Frontal cortex (tissue), 4 donors: Measurements from ENCODE around the gene NUFIP1. TPM values are rescaled to one million over a fixed set of nuclear protein-coding genes. Genes with fewer than 3 reads are reported as not detected.
"Not testable (repeated sequence)": the region's sequence is repeated elsewhere in the genome, so short reads cannot be mapped to it uniquely, and the experiment has no call there.

Experiments used
- DNase-seq, 2 donors: peaks; one replicate each; pipeline ENCODE4 v3.0.0; 2012; ENCODE audit warnings: low spot score in 2 of 2
- FAIRE-seq: peaks from 2 replicates; lab custom pipeline; 2012; peaks lifted over from hg19 to GRCh38; lab: Jason Lieb, UNC
- total RNA-seq: library from RNA; depleted of rRNA; stranded (reverse); fragments of >200 nt; gene quantifications from one replicate; pipeline ENCODE4 v1.2.3, GENCODE V29; 2014
- donor health status: control.
- donor health status: control.
- donor health status: control.

NUFIP1 gene
- total RNA-seq: 6.9 TPM

- FAIRE-seq: no peak
- peak; percentile 84 to 93 for DNase-seq
These were observed at the start of gene NUFIP1, which contains the start of gene GPALPP1 for GRCh38 chr13:44989071-44989889. Gene NUFIP1 (minus strand): TSS chr13:44989471. CDS start chr13:44989436, 35 bp downstream. Gene GPALPP1 (plus strand): TSS chr13:44989538. CDS start chr13:44989655, 117 bp downstream.

- DNase-seq (no peak), FAIRE-seq (no peak)
These were observed 46.9 kb upstream of the NUFIP1 start for GRCh38 chr13:45036206-45036605.

DNA sequence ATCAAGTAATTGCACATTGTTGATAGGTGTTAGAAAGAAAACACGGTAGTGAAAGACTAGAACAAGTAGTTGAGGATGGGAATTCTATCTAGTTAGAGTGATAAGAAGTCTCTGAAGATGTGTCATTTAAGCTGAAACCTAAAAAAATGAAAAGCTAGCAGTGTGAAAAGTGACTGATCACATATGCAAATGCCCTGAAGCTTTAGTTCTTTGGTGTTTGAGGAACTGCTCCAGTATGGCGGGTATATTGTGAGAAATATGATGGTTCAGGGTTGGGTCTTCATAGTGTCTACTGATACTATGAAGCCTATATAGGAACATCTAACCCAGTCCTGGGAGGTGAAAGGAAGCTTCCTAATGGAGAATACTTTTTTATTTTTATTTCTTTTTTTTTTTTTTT is 45.1 kb upstream of the NUFIP1 start:
- no peak for FAIRE-seq
- no peak for DNase-seq

- no peak for DNase-seq
- no peak for FAIRE-seq
These were observed 35.6 kb upstream of the NUFIP1 start for GRCh38 chr13:45024847-45025246.

GRCh38 chr13:45021250-45021649 is 32.0 kb upstream of the NUFIP1 start:
- FAIRE-seq: no peak
- DNase-seq: no peak

- FAIRE-seq, DNase-seq: not testable (repeated sequence)
These were observed 30.7 kb upstream of the NUFIP1 start for GRCh38 chr13:45019981-45020380.

- FAIRE-seq: no peak
These were observed 27.6 kb upstream of the NUFIP1 start for GRCh38 chr13:45016792-45017425.

DNA sequence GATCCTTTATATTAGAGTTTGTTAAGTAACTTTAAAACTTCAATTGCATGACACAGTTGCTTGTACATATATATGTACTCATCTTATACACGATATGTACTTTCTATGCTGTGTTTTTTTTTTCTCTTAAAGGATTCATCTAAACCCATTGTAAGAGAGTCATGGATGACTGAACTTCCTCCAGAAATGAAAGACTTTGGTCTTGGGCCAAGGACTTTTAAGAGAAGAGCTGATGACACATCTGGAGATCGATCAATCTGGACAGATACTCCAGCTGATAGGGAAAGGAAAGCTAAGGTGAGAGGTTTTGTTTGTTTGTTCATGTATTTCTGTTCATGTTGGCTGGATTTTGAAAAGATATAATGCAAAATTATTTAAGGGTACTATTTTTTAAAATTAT is 26.0 kb upstream of the NUFIP1 start:
- FAIRE-seq (no peak), DNase-seq (no peak)

More at GRCh38 chr13:45016792-45017425, 27.6 kb upstream of the NUFIP1 start:
- no peak for DNase-seq

GRCh38 chr13:45011198-45011597 is 21.9 kb upstream of the NUFIP1 start:
- FAIRE-seq: no peak
- no peak for DNase-seq

DNA sequence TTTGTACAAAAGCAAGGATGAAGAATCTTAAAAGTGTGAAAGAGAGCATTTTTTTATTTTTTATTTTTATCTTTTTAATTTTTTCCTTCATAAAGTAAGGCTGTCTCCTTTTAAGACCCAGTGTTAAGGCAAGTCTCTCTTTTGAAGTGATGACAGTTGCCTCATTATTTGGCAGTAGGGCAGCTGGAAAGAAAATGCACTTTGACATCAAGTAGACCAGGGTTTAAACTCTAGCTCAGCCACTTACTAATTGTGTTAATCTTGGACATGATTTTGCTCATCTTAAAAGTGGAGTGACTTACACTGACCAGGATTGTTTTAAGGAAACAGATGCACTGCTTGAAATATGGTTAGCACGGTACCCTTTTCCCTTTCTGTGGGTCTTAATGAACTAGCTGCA is 18.6 kb upstream of the NUFIP1 start:
- DNase-seq (no peak), FAIRE-seq (no peak)

DNA sequence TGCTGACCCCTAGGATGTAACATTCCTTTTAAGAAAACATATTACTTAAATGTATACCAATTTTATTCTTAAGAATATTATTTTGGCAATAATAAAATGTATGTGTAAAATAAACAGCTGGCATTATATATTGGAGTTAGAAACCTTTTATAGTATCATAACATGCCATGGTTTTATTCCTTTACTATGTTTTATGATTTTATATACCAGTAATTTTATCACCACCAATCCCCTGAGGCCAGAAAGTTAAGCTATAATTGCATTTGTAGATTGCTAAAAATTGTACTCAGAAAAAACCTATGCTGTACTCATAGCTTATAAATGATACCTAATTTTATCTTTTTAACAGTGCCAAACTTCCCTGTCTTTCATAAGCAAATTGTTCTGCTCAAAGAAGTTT is 18.0 kb upstream of the NUFIP1 start:
- DNase-seq: no peak
- no peak for FAIRE-seq

- no peak for DNase-seq
- no peak for FAIRE-seq
These were observed 14.8 kb upstream of the NUFIP1 start for GRCh38 chr13:45004096-45004495.

- no peak for FAIRE-seq
- no peak for DNase-seq
These were observed 14.1 kb upstream of the NUFIP1 start for GRCh38 chr13:45003417-45003816.

DNA sequence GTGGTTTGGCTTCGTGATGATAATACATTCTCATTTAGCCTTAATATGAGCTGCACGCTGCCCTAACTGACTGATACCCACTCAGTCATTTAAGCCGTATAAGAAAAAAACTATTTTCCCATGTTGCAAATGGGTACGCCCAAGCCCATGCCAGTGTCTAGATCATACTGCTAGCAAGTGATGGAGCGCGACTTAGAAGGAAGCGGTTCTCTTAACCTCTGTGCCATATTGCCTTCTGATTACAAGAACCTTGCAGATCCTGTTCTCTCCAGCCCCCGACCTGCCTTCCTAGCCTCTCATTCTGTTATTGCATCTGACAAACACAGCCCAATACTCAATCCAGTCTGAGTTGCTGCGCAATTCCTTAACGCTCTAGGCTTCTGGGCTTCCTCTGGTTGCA is 670 bp upstream of the NUFIP1 start:
- FAIRE-seq (no peak), DNase-seq (no peak)

- FAIRE-seq (no peak), DNase-seq (no peak)
These were observed 10.9 kb downstream of the NUFIP1 start for GRCh38 chr13:44978328-44978727.

GRCh38 chr13:44976949-44977583 is 12.2 kb downstream of the NUFIP1 start:
- FAIRE-seq (no peak), DNase-seq (no peak)

DNA sequence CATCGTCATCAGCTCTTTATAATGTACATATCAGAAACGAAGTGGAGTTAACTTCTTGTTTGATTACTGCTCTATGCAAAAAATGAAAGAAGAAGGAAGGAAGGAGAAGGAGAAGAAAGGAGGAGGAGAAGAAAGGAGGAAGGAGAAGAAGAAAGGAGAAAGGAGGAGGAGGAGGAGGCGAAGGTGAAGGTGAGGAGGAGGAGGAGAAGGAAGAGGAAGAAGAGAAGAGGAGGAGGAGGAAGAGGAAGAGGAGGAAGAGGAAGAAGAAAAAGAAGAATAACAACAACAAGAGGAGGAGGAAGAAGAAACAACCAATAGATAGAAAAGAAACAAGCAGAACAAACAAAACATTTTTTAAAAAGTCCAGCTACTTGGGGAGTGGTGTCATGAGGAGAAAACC is 13.1 kb downstream of the NUFIP1 start:
- FAIRE-seq: no peak
- DNase-seq: no peak

DNA sequence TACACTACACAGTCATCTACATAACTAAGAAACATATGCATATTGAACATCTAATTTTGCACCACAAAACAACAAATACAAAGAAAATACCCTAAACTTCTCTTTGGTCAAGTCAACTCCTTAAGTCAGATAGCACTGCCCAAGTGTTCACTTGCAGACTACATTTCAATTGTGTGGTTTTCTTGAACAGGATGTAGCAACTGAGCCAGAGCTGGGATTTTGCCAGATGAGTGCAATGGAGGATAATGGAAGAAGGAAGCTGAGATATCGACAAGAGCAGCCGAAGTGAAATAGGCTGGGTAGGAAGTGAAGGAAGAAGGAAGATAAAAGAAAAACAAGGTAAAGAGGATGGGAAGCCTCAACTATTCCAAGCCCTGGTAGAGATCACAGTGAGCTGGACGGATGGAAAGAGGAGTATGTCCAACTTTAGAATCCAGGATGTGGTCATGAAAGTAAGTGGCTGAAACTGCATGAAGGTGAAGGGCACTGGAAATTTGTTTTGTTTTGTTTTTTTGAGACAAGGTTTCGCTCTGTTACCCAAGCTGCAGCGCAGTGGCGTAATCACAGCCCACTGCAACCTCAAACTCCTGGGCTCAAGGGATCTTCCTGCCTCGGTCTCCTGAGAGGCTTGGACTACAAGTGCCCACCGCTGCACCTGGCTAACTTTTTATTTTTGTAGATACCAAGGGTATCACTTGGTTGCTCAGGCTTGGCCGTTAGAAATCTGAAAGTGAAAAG is 15.0 kb downstream of the NUFIP1 start:
- no peak for DNase-seq
- FAIRE-seq: no peak

- FAIRE-seq (peak; percentile 87), DNase-seq (peak in 1 of 2 donors; percentile 20)
These were observed 16.2 kb downstream of the NUFIP1 start for GRCh38 chr13:44972956-44973581.
